K562 (cell line): ENCODE measurements around the gene SREBF1. TPM values are rescaled to one million over a fixed set of nuclear protein-coding genes. Genes with fewer than 3 reads are reported as not detected.

Experiments used
- ATAC-seq: fragments of 200-7000 bp; cut with Tn5 transposase; 3 replicates; pipeline ENCODE4 v1.9.1; 2020; ENCODE audit warnings: moderate library complexity
- BruUV-seq: library from RNA; stranded (reverse); fragments of 400-500 nt; replicated peaks from 2 replicates; lab custom pipeline; 2021; lab: Mats Ljungman, UMichigan
- CTCF ChIA-PET: fragments of 300-600 bp; formaldehyde crosslinking; extraction: SDS; loops from one replicate; lab custom pipeline; 2021; ENCODE audit warnings: low intra/inter-chr PET ratio; lab: Yijun Ruan, JAX
- POLR2A ChIA-PET: fragments of 300-600, 350-650 bp; sonication (Branson Sonifier 250); formaldehyde crosslinking; extraction: SDS; loops from one replicate; lab custom pipeline; 2021; ENCODE audit warnings: antibody characterized with exemption, inconsistent platforms; lab: Yijun Ruan, JAX
- DNase-seq, 4 experiments: peaks; one replicate each; pipeline versions ENCODE4 v3.0.0 to v3.0.0-alpha.2; 2011 to 2018; ENCODE audit warnings: low spot score in 3 of 4, mixed read lengths in 3 of 4; ENCODE audit errors: extremely low read depth in 1 of 4
- FAIRE-seq: peaks from 2 replicates; lab custom pipeline; 2011; peaks lifted over from hg19 to GRCh38; lab: Jason Lieb, UNC
- H2AFZ ChIP-seq: 2 replicates; pipeline ENCODE4 v1.6.0; 2011; ENCODE audit warnings: low read depth, low read length, control low read depth, inconsistent platforms
- H3K27ac ChIP-seq: fragments of 200-600 bp; 3 replicates; pipeline ENCODE4 v1.8.0; 2011; ENCODE audit warnings: low read depth, mild to moderate bottlenecking, control low read depth, inconsistent platforms, low read length, moderate library complexity, mixed read lengths; ENCODE audit errors: extremely low read depth
- H3K27me3 ChIP-seq, 2 experiments: fragments of 300-600 bp in 1 of 2; 2 replicates in 1 of 2; 3 replicates in 1 of 2; pipeline versions ENCODE4 v1.6.0 to v1.8.0; 2011; ENCODE audit warnings: inconsistent platforms in 2 of 2, low read length in 2 of 2, mild to moderate bottlenecking in 1 of 2, mixed read lengths in 1 of 2, moderate library complexity in 1 of 2; ENCODE audit not compliant: control insufficient read depth in 2 of 2, insufficient read depth in 2 of 2
- H3K36me3 ChIP-seq: fragments of 300-600 bp; 3 replicates; pipeline ENCODE4 v1.8.0; 2011; ENCODE audit warnings: mild to moderate bottlenecking, low read length, inconsistent platforms; ENCODE audit not compliant: control insufficient read depth, insufficient read depth
- H3K4me1 ChIP-seq, 2 experiments: fragments of 200-600 bp in 1 of 2; replicated peaks in 1 of 2; 2 replicates in 1 of 2; 3 replicates in 1 of 2; pipeline versions ENCODE4 v1.5.1 to v1.8.0; 2011; ENCODE audit warnings: inconsistent platforms in 2 of 2, low read length in 2 of 2, mild to moderate bottlenecking in 1 of 2, mixed read lengths in 1 of 2, moderate library complexity in 1 of 2; ENCODE audit not compliant: control insufficient read depth in 2 of 2, insufficient read depth in 2 of 2
- H3K4me2 ChIP-seq: 2 replicates; pipeline ENCODE4 v1.6.1; 2011; ENCODE audit warnings: low read length, control low read depth, inconsistent platforms, mixed read lengths; ENCODE audit not compliant: insufficient read depth
- H3K4me3 ChIP-seq: fragments of 200-600 bp; sonication (generic), shearing (Covaris generic); 2 replicates; pipeline ENCODE4 v1.5.1; 2016; ENCODE audit warnings: control low read depth, inconsistent platforms
- H3K79me2 ChIP-seq: fragments of 200-600 bp; 3 replicates; pipeline ENCODE4 v1.8.0; 2011; ENCODE audit warnings: low read length, inconsistent platforms; ENCODE audit not compliant: control insufficient read depth, insufficient read depth
- H3K9ac ChIP-seq, 2 experiments: 2 replicates each; pipeline versions ENCODE4 v1.6.0 to v1.6.1; 2011; ENCODE audit warnings: low read depth in 2 of 2, low read length in 2 of 2, control low read depth in 1 of 2, inconsistent platforms in 1 of 2, mild to moderate bottlenecking in 1 of 2, mixed read lengths in 1 of 2; ENCODE audit not compliant: insufficient read depth in 1 of 2
- H3K9me1 ChIP-seq: one replicate; pipeline ENCODE4 v1.6.0; 2011; ENCODE audit warnings: inconsistent platforms, mild to moderate bottlenecking, low read length, moderate library complexity; ENCODE audit not compliant: control insufficient read depth, insufficient read depth
- H3K9me3 ChIP-seq: replicated peaks from 2 replicates; pipeline ENCODE4 v1.5.1; 2011; ENCODE audit warnings: low read depth, low read length, inconsistent platforms; ENCODE audit not compliant: control insufficient read depth, insufficient read depth
- H4K20me1 ChIP-seq: replicated peaks from 2 replicates; pipeline ENCODE4 v1.6.1; 2011; ENCODE audit warnings: low read length, inconsistent platforms, mixed read lengths; ENCODE audit not compliant: control insufficient read depth, insufficient read depth
- ATF1 ChIP-seq, 2 experiments: fragments of 450-650 bp in 1 of 2; IDR thresholded peaks; 2 replicates each; pipeline ENCODE4 v1.6.1; 2016; ENCODE audit warnings: missing compliant biosample characterization in 1 of 2, missing genetic modification characterization in 1 of 2
- RBBP5 ChIP-seq: fragments of 200-600 bp; sonication (generic); IDR thresholded peaks from 2 replicates; pipeline ENCODE4 v1.6.1; 2012; ENCODE audit warnings: borderline replicate concordance, mild to moderate bottlenecking, low read length, control low read depth, inconsistent platforms; ENCODE audit not compliant: insufficient read depth, poor library complexity, severe bottlenecking
- SIN3B ChIP-seq: fragments of 450-650 bp; IDR thresholded peaks from 2 replicates; pipeline ENCODE4 v1.6.1; 2017; ENCODE audit warnings: low read depth, mild to moderate bottlenecking, moderate library complexity
- ZBTB33 ChIP-seq: sonication (generic); formaldehyde crosslinking; IDR thresholded peaks from 2 replicates; pipeline ENCODE4 v1.8.1; 2023; ENCODE audit warnings: mild to moderate bottlenecking, missing genetic modification reagents
- ZBTB7A ChIP-seq: IDR thresholded peaks from 2 replicates; pipeline ENCODE4 v1.6.1; 2011; ENCODE audit warnings: low read depth, mild to moderate bottlenecking, low read length, moderate library complexity, borderline replicate concordance; ENCODE audit not compliant: control insufficient read depth
- ZKSCAN3 ChIP-seq: fragments of 250-450 bp; sonication (Bioruptor Pico); IDR thresholded peaks from 2 replicates; pipeline ENCODE4 v1.4.0; 2020
- WGBS: fragments of 100-300 bp; shearing (Covaris generic); methylation state at CpG from one replicate; pipeline ENCODE4 v1.1.6; 2016; ENCODE audit warnings: low coverage, mixed read lengths; ENCODE audit not compliant: insufficient coverage; ENCODE audit errors: missing lambda C conversion rate; 5-methylcytosine and 5-hydroxymethylcytosine counted together
- in situ Hi-C: fragments of 300-500 bp; cut with MboI; formaldehyde crosslinking; loops from 4 replicates; pipeline ENCODE4 v1.15.0; 2018; ENCODE audit warnings: inconsistent platforms, mixed read lengths
- intact Hi-C: fragments of 100-400 bp; cut with micrococcal nuclease; formaldehyde crosslinking; loops from 2 replicates; pipeline ENCODE4 v1.14.2; 2022
- polyA plus RNA-seq, 8 experiments: library from polyadenylated mRNA; depleted of rRNA in 4 of 8; stranded (reverse) in 5 of 8; unstranded in 3 of 8; fragments of >200 nt; fragmentation: Nextera tagmentation in 2 of 8; fragmentation: Illumina TruSeq in 1 of 8; extraction: Ambion mirVana in 2 of 8; extraction: Trizol in 1 of 8; gene quantifications; 2 replicates each; pipeline versions ENCODE4 v1.2.1 to v1.2.3, GENCODE V29; 2011 to 2014; ENCODE audit warnings: inconsistent platforms in 1 of 8, missing spikeins in 1 of 8
- total RNA-seq, 7 experiments: library from RNA; depleted of rRNA in 6 of 7; stranded (reverse); fragments of >200 nt in 6 of 7; fragmentation: Illumina TruSeq in 2 of 7; extraction: Trizol in 2 of 7; gene quantifications; 2 replicates each; pipeline versions ENCODE4 v1.2.1 to v1.2.3, GENCODE V29; 2011 to 2021; ENCODE audit warnings: low replicate concordance in 1 of 7

The SREBF1 gene
- total and polyA plus RNA-seq, 9 of the 15 experiments (the other 6 are each of a cell fraction or from before 2014, with no cell fraction given): 1.6 to 169 (median 69.4) TPM

- TF ChIP-seq ZBTB33 (CRISPR knock-in tag): 0 out of 2 replicates have a peak, but pooled peaks have one; percentile 21
- TF ChIP-seq ZKSCAN3 (CRISPR knock-in tag): no peak
- TF ChIP-seq SIN3B: no peak
Measured at GRCh38 chr17:17781591-17782496, 54.9 kb downstream of the SREBF1 start (continued).

- no TSS peak for BruUV-seq
- ATAC-seq: peak; percentile 12; the same call in 1 of the 3 replicates
- Histone ChIP-seq H3K4me2 (no peak overlapping the region), H4K20me1 (no peaks in the 10 kb centered on the region; the same call in 1 of the 2 replicates), H3K36me3 (no peaks in the 10 kb centered on the region), H3K27me3 (no peaks in the 10 kb centered on the region), H3K4me3 (no peak overlapping the region), H3K27ac (no peak overlapping the region; the same call in 2 of the 3 replicates), H3K79me2 (peaks cover 21% of the 10 kb centered on the region; the same call in 2 of the 3 replicates), H3K9me3 (no peaks in the 10 kb centered on the region), H2AFZ (no peak overlapping the region), H3K4me1 (peaks cover 9 to 69% of the 10 kb centered on the region in 2 experiments), H3K9ac (peak overlapping the region in 1 of 2 experiments; percentile 61; a peak in 2 of 4 replicates), H3K9me1 (no peaks in the 10 kb centered on the region)
- POLR2A ChIA-PET: interaction anchor here (0.8 to 1.5 kb wide), 2 partner anchors 28 to 45 kb away, joined by 3 to 5 read pairs; no protein-coding TSS in a partner anchor
- TF ChIP-seq ATF1 (CRISPR knock-in tag; IDR thresholded peaks at IDR 0.05) (no peak), ATF1 (tag; IDR thresholded peaks at IDR 0.05) (no peak), RBBP5 (no peak), ZBTB7A (0 out of 2 replicates have a peak, but pooled peaks have one; percentile 0), ZBTB33 (CRISPR knock-in tag) (peak; percentile 32; the same call in 1 of the 2 replicates)
- DNase-seq: no peak
- WGBS: 57% methylated on average over 6 of the region's 11 CpGs
- in situ Hi-C loops: no loop called here
- CTCF ChIA-PET: no interaction called here
- no peak for FAIRE-seq
- intact Hi-C loops: loop anchor here (10.0 kb wide), 1 partner anchor 96 kb away; the partner anchor contains the start of gene RAI1
Measured at GRCh38 chr17:17780922-17781590, 55.7 kb downstream of the SREBF1 start.
